Neural cell (in vitro differentiated cells): ENCODE results near the gene LYZL6. TPM values are rescaled to one million over a fixed set of nuclear protein-coding genes. Genes with fewer than 3 reads are reported as not detected.

ENCODE experiments used
- H2AFZ ChIP-seq: fragments of 200-600, 300-800 bp; sonication (generic), shearing (Covaris generic); 2 replicates; pipeline ENCODE4 v1.6.0; 2014; ENCODE audit warnings: low read depth, mild to moderate bottlenecking, antibody characterized with exemption, low read length, moderate library complexity
- H3F3A ChIP-seq: fragments of 200-600 bp; shearing (Covaris generic); 2 replicates; pipeline ENCODE4 v1.6.1; 2016; ENCODE audit warnings: mild to moderate bottlenecking, moderate library complexity, mixed read lengths, antibody characterized with exemption, low read length; ENCODE audit not compliant: insufficient read depth, poor library complexity, severe bottlenecking
- H3K27ac ChIP-seq: fragments of 200-600, 300-800 bp; sonication (generic), shearing (Covaris generic); 2 replicates; pipeline ENCODE4 v1.5.1; 2014; ENCODE audit warnings: mild to moderate bottlenecking, low read length, moderate library complexity
- H3K27me3 ChIP-seq: fragments of 300-800, 200-600 bp; sonication (generic), shearing (Covaris generic); 2 replicates; pipeline ENCODE4 v1.6.0; 2014; ENCODE audit warnings: mild to moderate bottlenecking, low read depth, low read length, moderate library complexity; ENCODE audit not compliant: insufficient read depth
- H3K36me3 ChIP-seq: fragments of 300-800, 200-600 bp; sonication (generic), shearing (Covaris generic); 2 replicates; pipeline ENCODE4 v1.5.1; 2014; ENCODE audit warnings: mild to moderate bottlenecking, antibody characterized with exemption, low read length, moderate library complexity; ENCODE audit not compliant: insufficient read depth
- H3K4me2 ChIP-seq: fragments of 300-800, 200-600 bp; sonication (generic), shearing (Covaris generic); 2 replicates; pipeline ENCODE4 v1.6.0; 2014; ENCODE audit warnings: mild to moderate bottlenecking, low read length
- H3K4me3 ChIP-seq: fragments of 300-800, 200-600 bp; sonication (generic), shearing (Covaris generic); 2 replicates; pipeline ENCODE4 v1.5.1; 2014; ENCODE audit warnings: mild to moderate bottlenecking, low read length, moderate library complexity
- H3K79me2 ChIP-seq: fragments of 200-600 bp; shearing (Covaris generic); replicated peaks from 2 replicates; pipeline ENCODE4 v1.6.0; 2014; ENCODE audit warnings: mild to moderate bottlenecking, low read length, moderate library complexity; ENCODE audit not compliant: insufficient read depth
- H3K9ac ChIP-seq: fragments of 300-800, 200-600 bp; sonication (generic), shearing (Covaris generic); 2 replicates; pipeline ENCODE4 v1.6.1; 2016; ENCODE audit warnings: mild to moderate bottlenecking, low read length, mixed read lengths
- H3K9me2 ChIP-seq: fragments of 200-600 bp; shearing (Covaris generic); 2 replicates; pipeline ENCODE4 v1.6.1; 2016; ENCODE audit warnings: mild to moderate bottlenecking, low read length, mixed read lengths; ENCODE audit not compliant: insufficient read depth
- H3K9me3 ChIP-seq: fragments of 200-600, 300-800 bp; sonication (generic), shearing (Covaris generic); 2 replicates; pipeline ENCODE4 v1.6.1; 2016; ENCODE audit warnings: mild to moderate bottlenecking, mixed run types, low read length, moderate library complexity, mixed read lengths
- H4K20me1 ChIP-seq: fragments of 200-600 bp; shearing (Covaris generic); 2 replicates; pipeline ENCODE4 v1.6.1; 2016; ENCODE audit warnings: mild to moderate bottlenecking, mixed run types; ENCODE audit not compliant: insufficient read depth
- EP300 ChIP-seq: fragments of 450-650 bp; conservative IDR thresholded peaks from 2 replicates; pipeline ENCODE4 v1.6.1; 2014; ENCODE audit warnings: antibody characterized with exemption, mild to moderate bottlenecking, moderate library complexity; ENCODE audit not compliant: poor library complexity, severe bottlenecking
- EZH2 ChIP-seq: fragments of 200-600, 300-800 bp; shearing (Covaris generic), sonication (generic); IDR thresholded peaks from 2 replicates; pipeline ENCODE4 v1.6.1; 2014; ENCODE audit warnings: antibody characterized with exemption, low read length, borderline replicate concordance, mild to moderate bottlenecking; ENCODE audit not compliant: insufficient read depth, poor library complexity, severe bottlenecking
- MXI1 ChIP-seq: fragments of 450-650 bp; conservative IDR thresholded peaks from 2 replicates; pipeline ENCODE4 v1.6.1; 2014; ENCODE audit warnings: antibody characterized with exemption, mild to moderate bottlenecking; ENCODE audit not compliant: poor library complexity, severe bottlenecking
- POLR2AphosphoS5 ChIP-seq: IDR thresholded peaks from 2 replicates; pipeline ENCODE4 v1.6.1; 2012
- RAD21 ChIP-seq: fragments of 450-650 bp; conservative IDR thresholded peaks from 2 replicates; pipeline ENCODE4 v1.6.1; 2014; ENCODE audit warnings: antibody characterized with exemption, mild to moderate bottlenecking, moderate library complexity
- SMC3 ChIP-seq: fragments of 450-650 bp; conservative IDR thresholded peaks from 2 replicates; pipeline ENCODE4 v1.6.1; 2014; ENCODE audit warnings: antibody characterized with exemption, mild to moderate bottlenecking, moderate library complexity; ENCODE audit not compliant: poor library complexity
- TAF1 ChIP-seq: IDR thresholded peaks from 2 replicates; pipeline ENCODE4 v1.6.1; 2012; ENCODE audit warnings: low read depth
- polyA minus RNA-seq: library from RNA; depleted of rRNA, polyadenylated mRNA; stranded (reverse); fragments of >200 nt; gene quantifications from 2 replicates; pipeline ENCODE4 v1.2.3, GENCODE V29; 2014
- polyA plus RNA-seq: library from polyadenylated mRNA; depleted of rRNA; stranded (reverse); fragments of >200 nt; gene quantifications from 2 replicates; pipeline ENCODE4 v1.2.3, GENCODE V29; 2014
- TF ChIP-seq, protein P1 (sequence below): fragments of 450-650 bp; IDR thresholded peaks from 2 replicates; pipeline ENCODE4 v1.5.1; 2014; ENCODE audit warnings: antibody characterized with exemption, mild to moderate bottlenecking, moderate library complexity; ENCODE audit not compliant: poor library complexity, severe bottlenecking
- TF ChIP-seq, protein P2 (sequence below): IDR thresholded peaks from 2 replicates; pipeline ENCODE4 v1.6.1; 2012; ENCODE audit warnings: borderline replicate concordance

Gene LYZL6
- not detected in 2 replicates for polyA plus RNA-seq
- not detected in 2 replicates for polyA minus RNA-seq

DNA sequence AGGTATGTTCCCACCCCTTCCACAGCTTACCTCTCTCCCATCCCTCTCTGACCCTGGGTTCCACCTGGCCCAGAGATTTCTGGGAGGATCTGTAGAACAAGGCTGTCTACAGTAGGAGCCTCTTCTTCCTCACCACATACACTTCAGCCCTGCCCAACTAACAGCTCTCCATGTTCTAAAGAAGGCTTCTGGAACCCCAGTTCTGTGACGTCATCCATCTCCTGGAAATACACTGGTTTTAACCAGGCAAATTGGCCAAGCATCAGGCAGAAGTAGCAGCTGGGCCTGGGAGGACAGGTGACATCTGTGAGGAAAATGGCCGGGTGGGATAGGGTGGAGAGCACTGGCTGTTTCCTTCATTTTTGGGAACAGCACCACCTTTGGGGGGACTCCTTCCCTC, at the start of gene LYZL6:
Gene LYZL6, minus strand, starts transcription at position 177 of the 400 bp plus-strand sequence. CDS start 4,357 bp downstream, outside the sequence.
- no peaks in the 10 kb centered on the region for H3K79me2 ChIP-seq
- H3K27ac ChIP-seq, result no peak within 1 kb of the TSS
- H3K9ac ChIP-seq, result no peak within 1 kb of the TSS
- no peaks in the 10 kb centered on the region for H3K36me3 ChIP-seq
- H3K9me3 ChIP-seq, result no peaks in the 10 kb centered on the region
- no peak within 1 kb of the TSS for H3K4me2 ChIP-seq
- H4K20me1 ChIP-seq, result no peaks in the 10 kb centered on the region
- no peaks in the 10 kb centered on the region for H3F3A ChIP-seq
- H3K9me2 ChIP-seq, result no peaks in the 10 kb centered on the region
- no peaks in the 10 kb centered on the region for H3K27me3 ChIP-seq
- TF ChIP-seq MXI1 (no peak), TAF1 (no peak), EP300 (no peak), POLR2AphosphoS5 (no peak), EZH2 (no peak), SMC3 (no peak), RAD21 (no peak)
- TF ChIP-seq, protein P1, sequence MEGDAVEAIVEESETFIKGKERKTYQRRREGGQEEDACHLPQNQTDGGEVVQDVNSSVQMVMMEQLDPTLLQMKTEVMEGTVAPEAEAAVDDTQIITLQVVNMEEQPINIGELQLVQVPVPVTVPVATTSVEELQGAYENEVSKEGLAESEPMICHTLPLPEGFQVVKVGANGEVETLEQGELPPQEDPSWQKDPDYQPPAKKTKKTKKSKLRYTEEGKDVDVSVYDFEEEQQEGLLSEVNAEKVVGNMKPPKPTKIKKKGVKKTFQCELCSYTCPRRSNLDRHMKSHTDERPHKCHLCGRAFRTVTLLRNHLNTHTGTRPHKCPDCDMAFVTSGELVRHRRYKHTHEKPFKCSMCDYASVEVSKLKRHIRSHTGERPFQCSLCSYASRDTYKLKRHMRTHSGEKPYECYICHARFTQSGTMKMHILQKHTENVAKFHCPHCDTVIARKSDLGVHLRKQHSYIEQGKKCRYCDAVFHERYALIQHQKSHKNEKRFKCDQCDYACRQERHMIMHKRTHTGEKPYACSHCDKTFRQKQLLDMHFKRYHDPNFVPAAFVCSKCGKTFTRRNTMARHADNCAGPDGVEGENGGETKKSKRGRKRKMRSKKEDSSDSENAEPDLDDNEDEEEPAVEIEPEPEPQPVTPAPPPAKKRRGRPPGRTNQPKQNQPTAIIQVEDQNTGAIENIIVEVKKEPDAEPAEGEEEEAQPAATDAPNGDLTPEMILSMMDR, result no peak
- TF ChIP-seq, protein P2, sequence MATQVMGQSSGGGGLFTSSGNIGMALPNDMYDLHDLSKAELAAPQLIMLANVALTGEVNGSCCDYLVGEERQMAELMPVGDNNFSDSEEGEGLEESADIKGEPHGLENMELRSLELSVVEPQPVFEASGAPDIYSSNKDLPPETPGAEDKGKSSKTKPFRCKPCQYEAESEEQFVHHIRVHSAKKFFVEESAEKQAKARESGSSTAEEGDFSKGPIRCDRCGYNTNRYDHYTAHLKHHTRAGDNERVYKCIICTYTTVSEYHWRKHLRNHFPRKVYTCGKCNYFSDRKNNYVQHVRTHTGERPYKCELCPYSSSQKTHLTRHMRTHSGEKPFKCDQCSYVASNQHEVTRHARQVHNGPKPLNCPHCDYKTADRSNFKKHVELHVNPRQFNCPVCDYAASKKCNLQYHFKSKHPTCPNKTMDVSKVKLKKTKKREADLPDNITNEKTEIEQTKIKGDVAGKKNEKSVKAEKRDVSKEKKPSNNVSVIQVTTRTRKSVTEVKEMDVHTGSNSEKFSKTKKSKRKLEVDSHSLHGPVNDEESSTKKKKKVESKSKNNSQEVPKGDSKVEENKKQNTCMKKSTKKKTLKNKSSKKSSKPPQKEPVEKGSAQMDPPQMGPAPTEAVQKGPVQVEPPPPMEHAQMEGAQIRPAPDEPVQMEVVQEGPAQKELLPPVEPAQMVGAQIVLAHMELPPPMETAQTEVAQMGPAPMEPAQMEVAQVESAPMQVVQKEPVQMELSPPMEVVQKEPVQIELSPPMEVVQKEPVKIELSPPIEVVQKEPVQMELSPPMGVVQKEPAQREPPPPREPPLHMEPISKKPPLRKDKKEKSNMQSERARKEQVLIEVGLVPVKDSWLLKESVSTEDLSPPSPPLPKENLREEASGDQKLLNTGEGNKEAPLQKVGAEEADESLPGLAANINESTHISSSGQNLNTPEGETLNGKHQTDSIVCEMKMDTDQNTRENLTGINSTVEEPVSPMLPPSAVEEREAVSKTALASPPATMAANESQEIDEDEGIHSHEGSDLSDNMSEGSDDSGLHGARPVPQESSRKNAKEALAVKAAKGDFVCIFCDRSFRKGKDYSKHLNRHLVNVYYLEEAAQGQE, result no peak
- no peak within 1 kb of the TSS for H3K4me3 ChIP-seq
- H2AFZ ChIP-seq, result no peak within 1 kb of the TSS

- H3K79me2 ChIP-seq, result no peaks in the 10 kb centered on the region
- peaks cover 5% of the 10 kb centered on the region for H3K9me3 ChIP-seq
- no peaks in the 10 kb centered on the region for H3K9me2 ChIP-seq
- no peaks in the 10 kb centered on the region for H3F3A ChIP-seq
- no peak overlapping the region for H3K9ac ChIP-seq
- H3K36me3 ChIP-seq, result no peaks in the 10 kb centered on the region
- no peaks in the 10 kb centered on the region for H4K20me1 ChIP-seq
- no peak for TF ChIP-seq TAF1
- no peak for TF ChIP-seq RAD21
- H2AFZ ChIP-seq, result no peak overlapping the region
- no peak overlapping the region for H3K4me2 ChIP-seq
- H3K27ac ChIP-seq, result no peak overlapping the region
- no peak overlapping the region for H3K4me3 ChIP-seq
- H3K27me3 ChIP-seq, result no peaks in the 10 kb centered on the region
These were observed 47.6 kb upstream of the LYZL6 start for GRCh38 chr17:35991075-35991474.

- no peak overlapping the region for H3K4me3 ChIP-seq
- no peaks in the 10 kb centered on the region for H3K79me2 ChIP-seq
- H3K9ac ChIP-seq, result no peak overlapping the region
- H3K27ac ChIP-seq, result no peak overlapping the region
- no peaks in the 10 kb centered on the region for H4K20me1 ChIP-seq
- no peak overlapping the region for H2AFZ ChIP-seq
- no peak for TF ChIP-seq SMC3
- TF ChIP-seq EZH2, result no peak
- TF ChIP-seq POLR2AphosphoS5, result no peak
- TF ChIP-seq TAF1, result no peak
- no peak for TF ChIP-seq EP300
- TF ChIP-seq RAD21, result no peak
- TF ChIP-seq, protein P1, result no peak
- no peak for TF ChIP-seq MXI1
- TF ChIP-seq, protein P2, result no peak
- no peaks in the 10 kb centered on the region for H3K9me2 ChIP-seq
- no peak overlapping the region for H3K4me2 ChIP-seq
- no peaks in the 10 kb centered on the region for H3K36me3 ChIP-seq
- no peaks in the 10 kb centered on the region for H3F3A ChIP-seq
- H3K27me3 ChIP-seq, result no peaks in the 10 kb centered on the region
- peaks cover 5% of the 10 kb centered on the region for H3K9me3 ChIP-seq
These were observed 44.7 kb upstream of the LYZL6 start for GRCh38 chr17:35988164-35988563.
